Endothelial cell (in vitro differentiated cells): ENCODE data around the gene NOXA1. TPM values are rescaled to one million over a fixed set of nuclear protein-coding genes. Genes with fewer than 3 reads are reported as not detected.

ENCODE experiments used
- DNase-seq: peaks from one replicate; pipeline ENCODE4 v3.0.0; 2021; ENCODE audit warnings: low spot score
- H3K27ac Mint-ChIP-seq: one replicate; pipeline ENCODE4 v1.8.0; 2021; ENCODE audit warnings: mixed read lengths, inconsistent platforms; ENCODE audit not compliant: unreplicated experiment
- H3K27me3 Mint-ChIP-seq: one replicate; pipeline ENCODE4 v1.8.0; 2021; ENCODE audit warnings: mild to moderate bottlenecking, moderate library complexity, mixed read lengths, inconsistent platforms; ENCODE audit not compliant: unreplicated experiment
- H3K36me3 Mint-ChIP-seq: one replicate; pipeline ENCODE4 v1.8.0; 2021; ENCODE audit warnings: mild to moderate bottlenecking, low read depth, mixed read lengths, inconsistent platforms; ENCODE audit not compliant: unreplicated experiment
- H3K4me1 Mint-ChIP-seq: one replicate; pipeline ENCODE4 v1.8.0; 2021; ENCODE audit warnings: mild to moderate bottlenecking, mixed read lengths, inconsistent platforms; ENCODE audit not compliant: unreplicated experiment
- H3K4me3 Mint-ChIP-seq: one replicate; pipeline ENCODE4 v1.8.0; 2021; ENCODE audit warnings: mild to moderate bottlenecking, mixed read lengths, inconsistent platforms; ENCODE audit not compliant: unreplicated experiment
- H3K9me3 Mint-ChIP-seq: one replicate; pipeline ENCODE4 v1.8.0; 2021; ENCODE audit warnings: mixed read lengths, inconsistent platforms; ENCODE audit not compliant: unreplicated experiment
- CTCF ChIP-seq: fragments of 200-600 bp; sonication (generic); IDR thresholded peaks from one replicate; pipeline ENCODE4 v1.5.0; 2021; ENCODE audit warnings: antibody characterized with exemption; ENCODE audit not compliant: unreplicated experiment
- total RNA-seq: library from RNA; stranded (reverse); fragmentation: NEBNext Ultra II Directional; extraction: Animal tissue kit (Norgen Biotek cat#: 25700); gene quantifications from one replicate; pipeline ENCODE4 v1.2.1, GENCODE V29; 2021; ENCODE audit not compliant: unreplicated experiment

The NOXA1 gene
- total RNA-seq, 1 donor from 2014 or later, result 0.36 TPM

- H3K27me3 Mint-ChIP-seq, result peaks cover 5% of the 10 kb centered on the region
- H3K4me1 Mint-ChIP-seq, result peaks cover 2% of the 10 kb centered on the region
- no peaks in the 10 kb centered on the region for H3K9me3 Mint-ChIP-seq
- H3K36me3 Mint-ChIP-seq, result peaks cover 8% of the 10 kb centered on the region
- no peak for TF ChIP-seq CTCF
- H3K27ac Mint-ChIP-seq, result no peak overlapping the region
- no peak for DNase-seq
- no peak overlapping the region for H3K4me3 Mint-ChIP-seq
Observed at GRCh38 chr9:137392232-137393007, 30.8 kb upstream of the NOXA1 start.

DNA sequence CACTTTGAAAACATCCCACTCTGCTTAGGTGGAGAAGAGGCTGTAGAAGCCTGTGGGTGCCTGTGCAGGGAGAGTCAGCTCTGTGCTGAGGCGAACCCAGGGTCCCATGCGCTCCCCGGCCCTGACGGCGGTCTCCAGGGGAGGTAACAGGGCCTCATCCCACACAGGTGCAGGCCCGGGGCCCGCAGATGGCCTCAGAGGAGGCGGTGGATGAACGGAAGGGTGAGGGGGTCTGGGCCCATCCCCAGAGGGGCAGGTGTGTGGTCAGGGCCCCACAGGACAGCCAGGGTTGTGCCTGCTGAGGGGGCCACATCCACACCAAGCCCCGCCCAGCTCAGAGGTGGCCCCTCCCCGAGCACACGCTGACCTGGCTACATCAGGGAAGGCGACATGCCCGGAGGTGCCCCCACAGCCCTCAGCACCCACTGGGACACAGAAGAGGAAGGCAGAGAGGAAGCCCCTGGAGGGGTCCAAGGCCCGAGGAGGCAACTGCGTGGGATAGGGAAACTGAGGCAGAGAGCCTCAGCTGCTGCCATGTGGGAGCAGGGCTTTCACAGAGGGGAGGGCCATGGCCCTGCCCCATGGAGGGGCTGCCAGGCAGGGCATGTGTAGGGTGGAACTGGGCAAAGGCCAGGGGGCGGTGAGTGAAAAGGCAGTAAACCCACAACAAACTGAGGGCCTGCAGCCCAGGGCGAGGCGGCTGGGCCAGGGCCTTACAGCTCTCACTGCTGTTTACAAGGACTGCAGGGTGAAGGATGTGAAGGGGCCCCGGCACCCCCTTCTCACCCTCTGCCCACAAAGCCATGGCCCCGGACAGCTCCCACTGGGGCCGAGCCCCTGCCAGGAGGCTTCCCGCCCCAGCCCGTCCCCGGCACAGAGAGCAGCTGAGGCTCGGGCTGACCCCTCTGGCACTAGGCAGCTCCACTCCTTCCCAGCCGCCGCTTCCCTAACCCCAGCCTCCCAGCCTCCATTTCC, 29.7 kb upstream of the NOXA1 start:
- Mint-ChIP-seq H3K27me3 (peaks cover 5% of the 10 kb centered on the region), H3K9me3 (no peaks in the 10 kb centered on the region), H3K4me3 (no peak overlapping the region), H3K27ac (no peak overlapping the region), H3K4me1 (peaks cover 2% of the 10 kb centered on the region), H3K36me3 (peaks cover 14% of the 10 kb centered on the region)
- no peak for TF ChIP-seq CTCF
- no peak for DNase-seq

DNA sequence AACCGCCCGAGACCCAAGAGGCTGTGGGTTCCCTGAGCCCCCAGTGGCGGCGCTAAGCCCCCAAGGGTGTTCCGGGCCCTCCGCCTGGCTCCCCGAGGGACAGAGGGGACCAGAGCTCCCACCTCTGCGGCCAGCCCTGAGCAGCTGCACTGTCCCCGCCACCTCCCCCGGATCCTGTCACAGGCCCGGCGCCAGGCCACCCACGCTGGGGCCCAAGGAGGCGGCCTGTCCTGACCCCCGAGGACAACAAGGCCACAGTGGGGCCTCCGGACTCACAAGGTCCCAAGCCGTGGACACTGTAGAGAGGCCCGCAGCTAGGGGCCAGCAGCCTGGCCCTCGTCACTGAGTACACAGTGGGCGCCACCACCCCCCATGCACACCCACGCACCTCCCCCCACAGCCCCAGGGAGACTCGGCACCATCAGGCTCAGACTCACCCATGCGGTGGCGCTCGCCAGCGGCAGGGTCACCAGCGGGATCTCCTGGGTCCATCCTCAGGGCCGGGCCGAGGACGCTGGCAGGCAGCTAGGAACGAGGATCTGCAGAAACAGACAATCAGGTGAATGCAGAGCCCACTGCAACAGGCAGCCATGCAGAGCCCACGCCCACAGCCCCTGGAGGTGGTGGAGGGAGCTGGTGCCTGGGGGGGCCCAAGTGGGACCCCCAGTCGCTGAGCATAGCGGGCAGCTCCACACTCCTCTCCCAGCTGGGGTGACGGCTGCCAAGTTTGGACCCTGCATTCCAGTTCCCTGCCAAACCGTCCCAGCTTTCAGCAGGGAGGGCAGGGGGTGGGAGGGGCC, 28.1 kb upstream of the NOXA1 start:
- no peaks in the 10 kb centered on the region for H3K9me3 Mint-ChIP-seq
- peaks cover 7% of the 10 kb centered on the region for H3K4me1 Mint-ChIP-seq
- no peak overlapping the region for H3K27ac Mint-ChIP-seq
- peaks cover 10% of the 10 kb centered on the region for H3K27me3 Mint-ChIP-seq
- H3K36me3 Mint-ChIP-seq, result peaks cover 22% of the 10 kb centered on the region
- no peak for DNase-seq
- TF ChIP-seq CTCF, result no peak
- no peak overlapping the region for H3K4me3 Mint-ChIP-seq

DNA sequence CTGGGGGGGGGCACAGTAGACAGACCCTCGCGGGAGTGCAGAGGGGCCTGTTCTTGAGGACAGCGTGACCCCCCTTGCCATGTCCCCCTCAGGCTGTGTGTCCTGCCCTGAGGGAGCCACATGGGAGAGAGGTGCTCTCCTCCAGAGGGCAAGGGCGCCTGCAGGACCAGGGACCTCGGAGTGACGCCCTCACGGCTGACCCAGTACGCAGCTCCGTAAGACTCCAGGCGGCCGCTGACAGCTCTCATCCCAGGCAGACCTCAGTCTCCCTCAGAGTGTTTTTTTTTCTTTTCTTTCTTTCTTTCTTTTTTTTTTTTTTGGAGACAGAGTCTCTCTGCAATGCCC, 27.6 kb upstream of the NOXA1 start:
- no peak for TF ChIP-seq CTCF
- H3K9me3 Mint-ChIP-seq, result no peaks in the 10 kb centered on the region
- no peak for DNase-seq
- no peak overlapping the region for H3K27ac Mint-ChIP-seq
- H3K36me3 Mint-ChIP-seq, result peaks cover 22% of the 10 kb centered on the region
- no peak overlapping the region for H3K4me3 Mint-ChIP-seq
- H3K4me1 Mint-ChIP-seq, result peaks cover 5% of the 10 kb centered on the region
- peaks cover 9% of the 10 kb centered on the region for H3K27me3 Mint-ChIP-seq
